Stimulated activated CD4-positive, alpha-beta T cell treated with anti-CD3 and anti-CD28 coated beads, Interleukin-15, amount 100 ng/mL, for 1 hour (primary cell): ENCODE results near the gene PEPD.

Source experiments
- DNase-seq, 2 donors: peaks; one replicate each; pipeline ENCODE4 v3.0.0-alpha.2; 2020; ENCODE audit warnings: low read depth in 1 of 2, low spot score in 1 of 2

PEPD gene

DNA sequence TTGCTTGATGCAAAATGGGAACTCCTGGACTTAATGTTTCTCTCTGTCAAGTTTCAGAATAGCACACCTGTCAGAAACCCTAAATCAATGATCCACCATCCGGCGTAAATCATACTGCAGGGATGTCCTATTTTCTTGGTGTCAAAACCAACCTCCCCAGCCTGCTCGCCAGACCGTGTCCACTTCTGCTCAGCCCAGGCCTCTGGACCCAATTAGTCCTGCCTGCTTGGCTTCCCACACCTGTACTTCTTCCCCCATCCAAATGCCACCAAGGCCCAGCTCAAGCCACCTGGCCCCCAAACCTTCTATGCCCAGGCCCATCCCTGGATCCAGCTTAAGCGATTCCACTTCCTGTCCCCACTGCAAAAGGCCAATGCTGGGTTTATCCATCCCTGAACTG is 25.1 kb upstream of the PEPD start:
- no peak for DNase-seq

DNA sequence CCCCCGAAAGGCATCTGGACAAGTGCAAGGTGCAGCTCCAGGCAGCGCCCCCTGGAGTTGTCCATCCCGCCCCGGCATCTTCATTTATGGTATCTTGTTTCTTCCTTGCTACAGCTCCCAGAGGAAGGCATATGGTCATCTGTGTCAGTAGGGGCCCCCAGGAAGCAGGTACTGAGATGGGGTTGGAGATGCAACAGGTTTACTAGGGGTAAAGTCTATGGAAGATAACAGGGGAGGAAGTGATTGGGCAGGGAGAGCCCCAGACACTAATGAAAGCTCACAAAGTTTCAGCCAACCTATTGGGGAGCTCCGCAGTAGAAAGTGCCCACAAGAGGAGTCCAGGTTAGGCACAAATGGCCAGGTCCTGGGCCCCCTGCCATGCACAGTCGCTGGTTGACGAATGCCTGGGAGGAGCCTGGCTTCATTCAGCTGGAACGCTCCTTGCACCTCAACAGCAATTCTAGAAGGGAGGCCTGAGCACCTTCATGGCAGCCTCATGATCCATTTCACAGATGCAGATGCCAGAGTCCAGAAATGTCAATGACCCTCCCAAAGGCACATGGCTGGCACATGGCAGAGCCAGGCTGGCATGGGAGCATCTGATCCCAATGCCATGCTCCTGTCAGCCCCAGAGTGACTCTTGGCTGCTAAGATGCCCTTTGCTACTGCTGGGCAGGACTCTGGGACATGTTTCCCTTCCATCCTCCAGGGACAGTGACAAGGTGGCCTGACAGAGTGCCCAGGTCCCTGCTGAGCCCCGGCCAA is 23.8 kb upstream of the PEPD start:
- DNase-seq: no peak

DNA sequence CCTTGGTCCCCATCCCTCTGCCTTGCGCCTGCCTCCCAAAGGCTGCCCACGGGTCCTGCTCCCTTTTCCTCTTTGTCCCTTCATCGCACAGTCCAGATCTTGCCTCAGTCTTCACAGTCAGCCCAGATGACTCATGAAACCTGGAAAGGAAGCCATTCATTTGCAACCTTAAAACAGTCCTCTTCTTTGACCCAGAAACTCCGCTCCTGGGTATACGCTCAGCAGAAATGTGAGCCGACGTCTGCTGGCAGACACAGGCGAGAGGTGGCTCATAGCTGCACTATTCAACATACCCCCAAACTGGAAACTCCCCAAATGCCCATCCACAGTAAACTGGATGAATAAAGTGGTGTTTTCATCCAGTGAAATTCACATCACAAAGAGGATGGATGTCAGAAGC is 13.6 kb upstream of the PEPD start:
- DNase-seq: no peak

DNA sequence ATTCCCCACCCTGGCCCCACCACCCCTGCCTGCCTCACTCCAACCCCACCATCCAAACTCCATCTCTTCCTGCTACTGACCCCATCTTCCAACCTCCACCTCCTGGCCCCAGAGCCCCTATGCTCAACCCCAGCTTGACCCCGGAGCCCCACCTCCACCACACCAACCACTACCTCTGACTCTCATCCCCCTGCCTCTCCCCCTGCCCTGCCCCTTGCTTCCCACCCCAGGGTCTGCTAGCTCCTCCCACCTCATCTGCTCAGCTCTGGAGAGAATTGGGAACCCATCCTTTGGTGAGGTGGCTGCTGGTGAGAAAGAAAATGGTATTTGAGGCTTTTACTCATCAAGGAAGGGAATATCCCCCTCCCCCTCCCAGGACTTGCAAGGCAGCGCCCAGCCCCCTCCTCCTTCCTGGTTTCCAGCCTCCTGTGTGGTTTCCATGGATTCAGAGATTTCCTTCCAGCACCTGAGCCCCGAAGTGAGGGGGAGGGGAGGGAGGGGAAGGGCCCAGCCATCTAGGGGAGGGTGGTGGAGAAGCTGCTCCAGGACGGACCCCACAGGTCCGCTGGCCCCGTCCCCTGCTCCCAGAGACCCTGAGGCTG is 11.4 kb upstream of the PEPD start:
- DNase-seq: no peak

DNA sequence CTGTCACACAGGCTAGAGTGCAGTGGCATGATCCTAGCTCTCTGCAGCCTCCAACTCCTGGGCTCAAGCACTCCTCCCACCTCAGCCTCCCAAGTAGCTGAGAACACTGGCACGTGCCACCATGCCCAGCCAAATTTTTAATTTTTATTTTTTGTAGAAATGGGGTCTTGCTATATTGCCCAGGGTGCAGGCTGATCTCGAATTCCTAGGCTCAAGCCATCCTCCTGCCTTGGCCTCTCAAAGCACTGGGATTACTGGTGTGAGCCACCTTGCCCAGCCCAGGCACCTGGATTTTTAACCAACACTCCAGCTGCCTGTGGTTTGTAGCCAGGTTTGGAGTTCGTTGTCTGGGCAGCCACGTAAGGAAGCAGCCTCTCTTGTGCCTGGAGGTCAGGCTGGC is 9.3 kb upstream of the PEPD start:
- no peak for DNase-seq

DNA sequence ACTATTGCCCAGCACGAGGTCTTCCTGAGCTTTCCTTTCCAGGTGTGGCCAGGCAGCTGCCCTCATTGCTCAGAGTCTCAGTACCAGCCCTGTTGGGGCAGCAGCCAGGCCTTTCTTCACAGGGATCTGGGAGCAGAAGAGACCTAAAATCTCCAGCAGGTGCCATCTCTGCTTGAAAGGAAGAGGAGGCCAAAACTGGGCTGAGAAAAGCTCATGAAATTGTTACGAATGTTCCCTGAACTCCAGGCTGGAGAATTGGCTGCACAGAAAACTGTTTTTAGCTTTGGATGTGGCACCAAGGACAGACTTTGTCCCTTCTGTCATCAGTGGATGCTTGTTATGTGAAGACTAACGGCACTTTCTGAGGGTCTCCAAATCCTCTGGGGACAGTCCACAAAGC is 8.7 kb upstream of the PEPD start:
- no peak for DNase-seq

DNA sequence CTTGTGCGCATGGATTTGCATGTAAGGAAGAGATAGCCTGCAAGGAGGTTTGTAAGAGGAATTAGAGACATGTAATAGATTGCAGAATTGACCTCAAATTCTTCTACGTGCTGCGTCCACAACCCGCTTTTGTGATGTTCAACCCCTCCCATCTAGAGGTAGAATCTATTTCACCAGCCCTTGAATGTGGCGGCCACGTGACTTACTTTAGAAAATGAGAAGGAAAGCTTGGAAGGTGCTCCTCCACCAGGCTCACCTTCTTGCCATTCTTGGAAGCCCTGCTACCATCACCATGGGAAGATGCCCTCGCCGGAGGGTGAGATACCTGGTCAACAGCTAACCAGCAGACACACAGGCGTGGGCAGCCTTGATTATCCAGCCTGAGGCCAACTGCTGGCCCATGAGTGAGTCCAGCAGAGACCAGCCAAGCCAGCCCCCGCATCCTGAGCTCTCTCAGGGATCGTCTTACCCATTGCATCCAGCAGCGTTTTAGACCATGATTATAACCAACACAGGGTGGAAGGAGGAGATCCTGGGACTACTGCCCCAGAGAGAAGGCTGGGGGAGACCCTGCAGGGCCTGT is 7.6 kb upstream of the PEPD start:
- no peak for DNase-seq

DNA sequence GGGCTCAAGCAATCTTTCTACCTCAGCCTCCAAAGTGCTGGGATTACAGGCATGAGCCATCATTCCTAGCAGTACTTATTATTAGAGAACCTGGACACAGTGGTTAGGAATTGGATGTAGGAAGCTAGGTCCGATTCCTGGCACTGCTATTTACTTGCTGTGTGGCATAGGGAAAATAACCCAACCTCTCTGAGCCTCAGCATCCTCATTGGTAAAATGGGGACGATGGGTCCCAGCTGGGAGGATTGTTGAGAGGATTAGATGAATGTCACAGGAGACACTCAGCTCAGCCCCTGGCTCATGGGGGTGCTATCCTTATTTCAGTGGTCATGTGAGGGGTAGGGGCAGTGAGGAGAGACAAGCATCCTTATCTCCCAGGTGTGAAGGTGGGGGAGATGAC is 6.8 kb upstream of the PEPD start:
- DNase-seq: no peak

DNA sequence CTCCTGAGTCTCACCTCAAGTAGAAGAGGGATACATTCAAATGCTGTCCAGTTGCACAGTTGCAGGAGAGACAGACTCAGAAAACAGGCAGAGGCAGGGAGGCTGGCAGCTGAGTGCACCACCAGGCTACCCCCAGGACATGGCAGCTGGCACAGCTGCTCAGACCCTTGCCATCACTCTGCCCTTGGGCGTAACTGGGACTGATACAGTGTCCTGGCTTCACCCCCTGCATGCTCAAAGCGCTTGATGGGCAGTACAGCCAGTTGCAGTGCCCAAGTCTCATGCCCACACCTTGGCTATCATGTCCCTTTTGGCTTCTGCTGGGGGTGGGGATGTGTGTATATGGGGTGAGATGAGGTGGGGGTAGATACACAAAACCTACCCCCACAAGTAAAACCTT is 5.5 kb upstream of the PEPD start:
- no peak for DNase-seq

DNA sequence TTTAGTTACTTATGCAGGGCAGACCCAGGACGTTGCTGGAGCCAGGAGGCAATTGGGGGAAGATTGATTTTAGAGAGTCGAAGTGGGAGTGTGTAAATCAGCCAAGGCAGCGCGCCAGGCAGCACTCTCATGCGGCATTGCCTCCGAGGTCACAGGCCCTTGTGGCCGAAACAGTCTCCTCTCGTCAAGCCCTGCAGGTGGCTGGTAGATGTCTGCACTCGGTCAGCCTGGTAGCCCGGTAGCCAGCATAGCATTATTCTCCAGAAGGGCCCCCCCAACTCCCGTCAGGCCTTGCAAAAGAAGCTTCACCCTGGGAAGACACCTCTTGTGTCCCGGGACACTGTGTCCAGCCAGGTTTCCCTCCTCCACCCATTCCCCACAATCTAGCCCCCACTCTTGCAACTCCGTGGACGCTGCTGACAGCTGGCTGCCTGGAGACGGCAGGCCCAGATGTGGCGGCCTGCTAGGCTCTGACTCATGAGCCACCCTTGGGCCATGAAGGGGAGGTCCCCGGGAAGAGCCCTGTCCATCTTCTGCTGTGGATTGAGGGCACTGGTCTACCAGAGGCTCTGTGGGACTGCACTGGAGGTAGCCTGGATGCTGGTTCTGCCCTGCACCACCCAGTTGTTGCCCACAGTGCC is 2.6 kb upstream of the PEPD start:
- no peak for DNase-seq

DNA sequence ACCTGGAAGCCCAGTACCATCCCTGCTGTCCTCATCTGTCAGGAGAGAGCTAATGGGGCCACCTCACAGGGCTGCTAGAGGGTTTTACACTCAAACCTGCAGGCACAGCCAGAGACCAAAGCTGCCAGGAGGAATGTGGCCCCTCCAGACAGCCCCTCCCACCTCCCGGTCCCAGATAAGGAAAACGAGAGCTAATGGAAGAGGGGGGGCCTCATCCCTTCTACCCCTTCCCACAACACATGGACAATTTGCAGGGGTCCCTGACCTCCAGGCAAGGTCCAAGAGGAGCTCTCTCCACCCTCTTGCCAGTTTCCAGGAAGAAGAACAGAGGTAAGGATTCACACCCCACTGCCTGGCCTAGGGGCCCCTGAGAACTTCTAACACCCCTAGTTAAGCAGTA is 1.6 kb upstream of the PEPD start:
- no peak for DNase-seq

DNA sequence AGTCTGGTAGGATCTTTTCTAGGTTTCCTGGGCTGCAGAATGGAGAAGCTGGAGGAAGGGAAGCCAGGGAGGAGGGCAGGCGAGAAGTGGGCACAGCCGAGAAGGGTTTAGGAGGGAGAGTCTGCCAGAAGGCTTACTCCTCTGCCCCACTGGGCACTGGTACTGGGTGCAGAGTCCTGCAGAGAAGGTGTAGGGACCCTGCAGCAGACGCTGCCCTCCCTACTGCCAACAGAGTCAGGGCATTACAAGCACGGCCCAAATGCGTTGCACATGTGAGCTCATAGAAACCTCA is 726 bp upstream of the PEPD start:
- no peak for DNase-seq

DNA sequence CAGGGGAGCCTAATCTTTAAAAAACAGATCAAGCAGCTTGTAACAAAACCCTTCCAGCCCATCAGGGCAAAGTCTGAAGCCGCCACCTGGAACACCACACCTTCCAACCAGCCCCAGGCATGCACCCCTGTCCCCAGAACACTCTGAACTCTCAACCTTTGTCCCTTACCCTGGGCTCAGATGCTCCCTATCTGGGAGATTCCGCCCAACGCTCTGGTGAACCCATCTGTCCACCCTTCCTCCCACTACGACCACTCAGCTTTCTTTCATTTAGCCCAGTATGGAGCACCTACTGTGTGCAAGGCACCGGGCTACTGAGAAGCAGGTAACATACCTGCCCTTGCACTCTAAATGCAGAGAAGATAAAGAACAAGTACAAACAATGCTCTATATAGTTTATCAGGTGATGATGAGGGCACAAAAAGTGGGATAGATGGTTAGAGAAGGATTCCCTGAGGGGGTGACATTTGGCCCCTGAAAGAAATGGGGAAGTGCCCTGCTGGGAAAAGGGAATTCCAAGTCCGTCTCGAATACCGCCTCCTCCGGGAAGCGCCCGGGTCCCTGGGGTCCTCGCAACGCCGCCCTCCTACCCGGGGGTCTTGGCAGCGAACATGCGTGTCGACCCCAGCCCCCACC is 629 bp downstream of the PEPD start:
- no peak for DNase-seq

DNA sequence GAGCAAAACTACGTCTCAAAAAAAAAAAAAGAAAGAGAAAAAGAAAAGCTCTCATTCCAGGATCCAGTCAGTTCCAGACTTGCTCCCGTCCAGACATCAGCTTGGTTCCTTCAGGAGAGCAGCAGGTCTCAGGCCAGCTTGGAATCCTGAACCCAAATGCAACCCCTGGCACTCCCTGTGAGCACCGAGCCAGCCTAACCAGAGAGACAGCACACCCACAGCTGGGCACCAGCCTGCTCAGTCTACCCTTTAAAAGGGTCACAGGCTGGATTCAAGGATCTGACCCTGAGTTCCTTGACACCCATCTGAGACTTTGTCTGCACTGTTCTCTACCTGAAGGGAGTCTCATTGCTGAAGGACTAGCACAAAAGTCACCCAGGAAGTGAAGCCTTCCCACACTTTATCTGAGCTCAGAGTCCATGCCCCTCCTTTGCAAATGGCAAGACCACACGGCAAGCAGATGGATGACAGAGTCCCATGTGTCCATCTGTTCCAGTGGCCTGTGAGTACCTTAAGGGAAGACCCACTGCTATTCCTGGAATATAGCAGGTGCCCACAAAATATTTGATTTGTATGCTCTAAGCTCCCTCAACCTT is 1.4 kb downstream of the PEPD start:
- DNase-seq: no peak

DNA sequence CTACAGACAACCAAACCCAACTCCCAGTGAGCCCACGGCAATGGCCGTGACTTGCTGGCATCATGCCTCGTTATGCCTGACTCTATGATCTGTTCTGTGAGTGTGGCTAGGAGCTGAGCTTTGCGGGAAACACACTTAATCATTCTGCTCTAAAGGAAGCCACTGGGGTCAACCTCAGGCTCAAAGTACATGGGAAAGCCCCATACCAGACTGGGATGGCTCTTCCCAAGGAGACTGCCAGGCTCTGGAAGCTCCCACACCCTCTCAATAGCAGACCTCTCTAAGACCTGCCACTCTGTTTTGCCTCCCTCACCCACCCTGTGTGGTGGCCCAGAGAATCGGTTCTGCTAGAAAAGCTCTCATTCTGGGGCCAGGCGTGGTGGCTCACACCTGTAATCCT is 2.2 kb downstream of the PEPD start:
- DNase-seq: no peak

DNA sequence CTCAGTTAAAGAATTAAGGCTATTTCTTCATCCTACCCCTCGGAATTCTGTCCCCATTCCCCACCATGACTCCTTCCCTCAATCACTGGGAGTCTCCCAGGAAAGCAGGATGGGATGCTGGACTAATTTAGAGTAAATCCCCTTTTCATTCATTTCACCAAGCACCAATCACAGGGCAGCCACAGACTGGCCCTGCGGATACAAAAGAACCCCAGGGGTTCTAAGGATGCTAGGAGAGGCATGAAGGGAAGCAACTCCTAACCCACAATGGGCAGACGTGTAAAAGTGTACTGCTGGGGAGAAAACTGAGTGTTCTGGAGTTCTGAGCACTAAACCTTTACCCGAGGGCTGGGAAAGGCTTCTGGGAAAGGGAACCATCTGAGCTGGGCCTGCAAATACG is 3.0 kb downstream of the PEPD start:
- DNase-seq: no peak

DNA sequence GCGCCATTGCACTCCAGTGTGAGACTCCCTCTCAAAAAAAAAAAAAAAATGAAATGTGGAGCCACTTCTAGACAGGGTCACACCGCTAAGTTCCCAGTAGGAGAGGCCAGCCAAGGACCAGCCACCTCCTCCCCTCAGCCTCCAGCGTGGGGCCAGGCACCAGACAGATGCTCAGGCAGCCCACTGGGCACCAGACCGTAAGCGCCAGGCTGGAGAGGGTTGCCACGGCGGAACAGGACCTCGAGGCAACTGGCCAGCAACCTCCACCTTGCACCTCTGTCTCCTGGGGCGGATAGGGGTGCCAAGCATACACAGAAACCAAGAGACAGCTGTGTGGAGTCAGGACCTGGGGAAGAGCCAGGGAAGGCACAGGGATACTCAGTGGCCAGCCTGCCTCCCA is 3.7 kb downstream of the PEPD start:
- no peak for DNase-seq

DNA sequence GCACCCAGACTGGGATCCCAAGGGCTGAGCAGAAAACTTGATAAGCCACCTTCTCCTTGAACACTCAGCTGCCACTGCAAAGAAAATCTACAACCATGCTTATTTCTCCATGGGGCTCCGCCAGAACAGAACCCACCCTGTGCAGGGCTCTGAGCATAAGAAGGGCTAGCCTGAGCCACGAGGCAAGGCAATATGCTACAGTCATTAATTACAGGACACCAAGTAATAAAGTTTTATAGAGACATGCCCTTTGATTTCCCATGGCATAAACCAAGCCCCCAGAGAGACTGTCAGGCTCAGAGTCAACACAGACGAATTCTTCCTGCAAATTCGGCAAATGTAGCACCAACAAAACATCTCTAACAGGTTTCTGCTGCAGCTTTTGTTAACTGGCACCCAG is 5.7 kb downstream of the PEPD start:
- no peak for DNase-seq

DNA sequence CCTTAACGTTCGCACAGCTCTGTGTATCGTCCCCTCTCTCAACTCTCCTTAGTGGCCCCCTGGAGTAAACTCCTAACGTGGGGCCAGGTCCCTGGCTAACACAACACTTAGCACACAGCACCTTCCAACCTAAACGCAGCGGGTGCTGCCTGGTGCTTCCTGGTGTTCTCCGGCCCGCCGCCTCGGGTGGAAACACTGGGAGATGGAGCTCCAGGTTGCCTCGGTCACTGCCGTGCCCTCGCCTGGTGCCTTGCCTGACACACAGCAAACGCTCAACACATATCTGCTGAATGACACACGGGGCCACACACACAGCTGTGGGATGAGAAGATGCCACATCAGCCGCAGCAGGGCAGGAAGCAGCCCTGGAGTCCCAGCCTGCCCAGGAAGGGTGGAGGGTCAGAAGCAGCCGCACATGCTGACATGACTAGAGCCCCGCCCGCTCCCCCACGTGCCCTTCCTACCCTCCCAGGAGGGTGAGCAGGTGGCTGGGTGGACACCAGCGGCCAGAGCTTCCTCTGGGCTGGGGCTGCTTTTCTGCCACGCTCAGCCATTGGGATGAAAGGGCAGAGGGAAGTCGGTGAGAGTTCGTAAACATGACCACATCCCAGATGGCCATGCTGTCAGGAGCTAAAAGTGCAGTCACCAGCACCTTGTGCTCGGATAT is 6.6 kb downstream of the PEPD start:
- DNase-seq: no peak

DNA sequence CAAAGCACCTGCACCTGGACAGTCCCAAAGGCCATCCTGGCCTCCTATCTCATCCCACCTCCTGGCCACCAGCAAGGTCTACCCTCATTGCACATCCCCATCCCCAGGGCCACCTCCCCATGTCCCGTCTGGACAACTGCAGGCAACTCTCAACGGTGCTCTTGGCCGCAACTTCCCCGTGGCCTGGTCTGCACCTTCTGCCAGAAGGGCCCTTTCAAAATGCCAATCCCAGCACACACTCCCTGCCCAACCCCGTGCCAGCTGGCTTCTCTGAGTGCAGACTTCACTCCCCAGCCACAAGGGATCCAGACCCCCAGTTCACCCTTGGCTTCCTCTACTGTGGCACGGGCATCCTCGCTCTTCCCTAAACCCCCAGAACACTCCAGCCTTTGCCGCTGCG is 8.2 kb downstream of the PEPD start:
- DNase-seq: no peak

DNA sequence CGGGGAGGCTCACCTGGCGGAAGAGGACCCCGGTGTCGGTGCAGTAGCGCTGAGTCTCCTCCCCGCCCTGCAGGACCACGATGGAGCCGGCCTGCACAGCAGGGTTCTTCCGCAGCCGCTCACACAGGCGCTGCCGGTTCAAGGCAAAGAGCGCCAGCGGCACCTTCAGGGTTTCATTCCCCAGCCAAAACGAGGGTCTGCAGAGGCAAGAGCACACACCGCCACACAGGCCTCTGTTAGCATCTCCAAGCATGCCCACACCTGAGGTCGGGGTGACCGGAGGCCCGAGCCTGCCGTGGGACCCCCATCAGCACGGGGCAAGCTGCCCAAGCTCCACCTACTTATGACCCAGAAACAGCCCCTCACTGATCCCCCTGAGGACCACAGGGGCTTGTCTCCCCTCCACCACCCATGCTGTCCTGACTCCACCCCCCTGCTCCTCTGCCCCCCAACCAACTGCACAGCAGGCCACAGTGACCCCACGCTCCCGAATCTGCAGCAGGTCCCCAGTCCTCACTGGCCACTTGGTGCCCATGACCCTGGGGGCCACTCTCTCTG is 8.9 kb downstream of the PEPD start:
- DNase-seq: no peak
